Measurements from ENCODE around the gene PLA2G2E. TPM values are rescaled to one million over a fixed set of nuclear protein-coding genes. Genes with fewer than 3 reads are reported as not detected.

PLA2G2E gene, protein sequence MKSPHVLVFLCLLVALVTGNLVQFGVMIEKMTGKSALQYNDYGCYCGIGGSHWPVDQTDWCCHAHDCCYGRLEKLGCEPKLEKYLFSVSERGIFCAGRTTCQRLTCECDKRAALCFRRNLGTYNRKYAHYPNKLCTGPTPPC
- not detected for polyA plus RNA-seq

- Histone ChIP-seq H3K4me3 (ENCODE audit: low read depth in 1 of 2, low read length in 2 of 2) (no peak within 1 kb of the TSS), H3K9me3 (ENCODE audit: control insufficient read depth in 2 of 2, insufficient read depth in 1 of 2, low read depth in 1 of 2, low read length in 1 of 2) (no peaks in the 10 kb centered on the region), H3K27me3 (ENCODE audit: control insufficient read depth in 1 of 2, insufficient read depth in 2 of 2, low read length in 2 of 2) (no peaks in the 10 kb centered on the region), H3K36me3 (ENCODE audit: control insufficient read depth in 2 of 2, insufficient read depth in 2 of 2, low read length in 1 of 2) (no peaks in the 10 kb centered on the region), H3K27ac (ENCODE audit: low read depth in 2 of 2, low read length in 1 of 2) (no peak within 1 kb of the TSS), H3K4me1 (ENCODE audit: control insufficient read depth in 2 of 2, insufficient read depth in 2 of 2, low read length in 1 of 2) (peaks cover 0 to 3% of the 10 kb centered on the region in 2 donors)
- WGBS, 2 donors = 68 to 70% methylated on average over 14 of the region's 14 CpGs
These were observed at the start of gene PLA2G2E for GRCh38 chr1:19923137-19923952. Gene PLA2G2E, minus strand, starts transcription at chr1:19923617. Its CDS starts 58 bp downstream, at chr1:19923559.

DNA sequence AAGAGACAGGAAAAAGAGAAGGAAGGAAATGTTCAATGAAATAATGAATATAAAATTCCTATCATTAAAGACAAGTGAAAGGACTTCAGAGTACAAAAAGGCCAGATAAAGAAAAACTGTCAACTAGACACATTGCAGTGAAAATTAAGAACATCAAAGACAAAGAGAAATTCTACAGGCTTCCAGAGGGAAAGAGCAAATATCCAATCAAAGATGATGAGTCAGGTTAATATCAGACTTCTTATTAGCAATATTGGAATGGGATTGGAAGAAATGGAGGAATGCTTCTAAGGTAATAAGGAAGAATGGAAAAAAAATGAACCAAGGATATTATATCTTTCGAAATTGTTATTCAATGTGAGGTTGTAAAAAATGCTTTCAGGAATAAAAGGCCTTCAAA is 48.2 kb upstream of the PLA2G2E start:
- no peak overlapping the region for H3K4me3 ChIP-seq (ENCODE audit: low read depth in 1 of 2, low read length in 2 of 2)
- no peaks in the 10 kb centered on the region for H3K4me1 ChIP-seq (ENCODE audit: control insufficient read depth in 2 of 2, insufficient read depth in 2 of 2, low read length in 1 of 2)
- 80 to 81% methylated on average over 1 of the region's 1 CpG for WGBS, 2 donors
- H3K27me3 ChIP-seq (ENCODE audit: control insufficient read depth in 1 of 2, insufficient read depth in 2 of 2, low read length in 2 of 2) = no peaks in the 10 kb centered on the region
- no peaks in the 10 kb centered on the region for H3K9me3 ChIP-seq (ENCODE audit: control insufficient read depth in 2 of 2, insufficient read depth in 1 of 2, low read depth in 1 of 2, low read length in 1 of 2)
- H3K36me3 ChIP-seq (ENCODE audit: control insufficient read depth in 2 of 2, insufficient read depth in 2 of 2, low read length in 1 of 2) = no peaks in the 10 kb centered on the region
- H3K27ac ChIP-seq (ENCODE audit: low read depth in 2 of 2, low read length in 1 of 2) = no peak overlapping the region

GRCh38 chr1:19969898-19970660 is 46.7 kb upstream of the PLA2G2E start:
- H3K36me3 ChIP-seq (ENCODE audit: control insufficient read depth in 2 of 2, insufficient read depth in 2 of 2, low read length in 1 of 2) = no peaks in the 10 kb centered on the region
- H3K27me3 ChIP-seq (ENCODE audit: control insufficient read depth in 1 of 2, insufficient read depth in 2 of 2, low read length in 2 of 2) = no peaks in the 10 kb centered on the region
- H3K4me1 ChIP-seq (ENCODE audit: control insufficient read depth in 2 of 2, insufficient read depth in 2 of 2, low read length in 1 of 2) = no peaks in the 10 kb centered on the region
- WGBS, 2 donors = 56 to 64% methylated on average over 5 of the region's 5 CpGs
- H3K4me3 ChIP-seq (ENCODE audit: low read depth in 1 of 2, low read length in 2 of 2) = no peak overlapping the region
- H3K27ac ChIP-seq (ENCODE audit: low read depth in 2 of 2, low read length in 1 of 2) = no peak overlapping the region
- no peaks in the 10 kb centered on the region for H3K9me3 ChIP-seq (ENCODE audit: control insufficient read depth in 2 of 2, insufficient read depth in 1 of 2, low read depth in 1 of 2, low read length in 1 of 2)

GRCh38 chr1:19967808-19968207 is 44.4 kb upstream of the PLA2G2E start:
- WGBS, 2 donors = 70 to 75% methylated on average over 9 of the region's 9 CpGs
- Histone ChIP-seq H3K9me3 (ENCODE audit: control insufficient read depth in 2 of 2, insufficient read depth in 1 of 2, low read depth in 1 of 2, low read length in 1 of 2) (peaks cover 0 to 5% of the 10 kb centered on the region in 2 donors), H3K27me3 (ENCODE audit: control insufficient read depth in 1 of 2, insufficient read depth in 2 of 2, low read length in 2 of 2) (peaks cover 0 to 4% of the 10 kb centered on the region in 2 donors), H3K36me3 (ENCODE audit: control insufficient read depth in 2 of 2, insufficient read depth in 2 of 2, low read length in 1 of 2) (no peaks in the 10 kb centered on the region), H3K4me3 (ENCODE audit: low read depth in 1 of 2, low read length in 2 of 2) (no peak overlapping the region), H3K4me1 (ENCODE audit: control insufficient read depth in 2 of 2, insufficient read depth in 2 of 2, low read length in 1 of 2) (no peaks in the 10 kb centered on the region), H3K27ac (ENCODE audit: low read depth in 2 of 2, low read length in 1 of 2) (no peak overlapping the region)

DNA sequence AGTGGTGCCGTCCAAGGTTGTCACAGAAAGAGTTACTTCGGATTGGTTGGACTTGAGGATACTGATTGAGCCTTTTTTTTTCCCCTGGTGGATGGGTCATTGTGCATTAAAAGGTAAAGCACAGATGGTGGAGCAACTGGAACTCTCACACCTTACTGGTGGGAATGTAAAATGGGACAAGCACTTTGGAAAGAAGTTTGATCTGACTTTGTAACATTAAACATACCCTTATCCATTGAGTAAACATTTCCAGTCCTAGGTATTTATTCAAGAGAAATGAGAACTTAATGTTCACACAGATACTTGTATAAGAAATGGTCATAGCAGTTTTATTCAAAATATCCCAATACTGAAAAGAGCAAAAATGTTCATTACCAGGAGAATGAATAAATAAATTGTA is 41.1 kb upstream of the PLA2G2E start:
- Histone ChIP-seq H3K27ac (ENCODE audit: low read depth in 2 of 2, low read length in 1 of 2) (no peak overlapping the region), H3K4me3 (ENCODE audit: low read depth in 1 of 2, low read length in 2 of 2) (no peak overlapping the region), H3K36me3 (ENCODE audit: control insufficient read depth in 2 of 2, insufficient read depth in 2 of 2, low read length in 1 of 2) (no peaks in the 10 kb centered on the region), H3K27me3 (ENCODE audit: control insufficient read depth in 1 of 2, insufficient read depth in 2 of 2, low read length in 2 of 2) (peaks cover 0 to 4% of the 10 kb centered on the region in 2 donors), H3K4me1 (ENCODE audit: control insufficient read depth in 2 of 2, insufficient read depth in 2 of 2, low read length in 1 of 2) (no peaks in the 10 kb centered on the region), H3K9me3 (ENCODE audit: control insufficient read depth in 2 of 2, insufficient read depth in 1 of 2, low read depth in 1 of 2, low read length in 1 of 2) (peaks cover 0 to 5% of the 10 kb centered on the region in 2 donors)
- whole genome bisulfite sequencing, 2 donors = 54 to 72% methylated on average over 2 of the region's 2 CpGs

DNA sequence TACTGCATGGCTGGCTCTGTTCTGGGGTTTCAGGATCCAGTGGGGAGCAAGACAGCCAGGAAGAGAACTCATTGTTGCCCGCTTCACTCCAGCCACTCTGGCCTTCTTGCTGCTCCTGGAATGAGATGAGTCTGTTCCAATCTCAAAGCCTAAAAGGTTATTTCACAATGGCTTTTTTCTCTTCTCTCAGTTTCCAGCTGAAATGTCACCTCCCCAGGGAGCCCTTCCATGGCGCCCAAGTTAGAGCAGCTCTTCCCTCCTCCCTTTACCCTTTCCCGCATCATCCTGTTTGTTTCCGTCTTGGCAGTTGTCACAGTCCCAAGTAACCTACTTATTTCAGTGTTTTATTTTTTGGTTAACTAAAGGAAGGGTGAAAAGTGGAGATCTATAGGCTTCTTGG is 40.2 kb upstream of the PLA2G2E start:
- 84 to 87% methylated on average over 4 of the region's 4 CpGs for WGBS, 2 donors
- H3K4me1 ChIP-seq (ENCODE audit: control insufficient read depth in 2 of 2, insufficient read depth in 2 of 2, low read length in 1 of 2) = no peaks in the 10 kb centered on the region
- no peaks in the 10 kb centered on the region for H3K36me3 ChIP-seq (ENCODE audit: control insufficient read depth in 2 of 2, insufficient read depth in 2 of 2, low read length in 1 of 2)
- H3K27me3 ChIP-seq (ENCODE audit: control insufficient read depth in 1 of 2, insufficient read depth in 2 of 2, low read length in 2 of 2) = peaks cover 0 to 4% of the 10 kb centered on the region in 2 donors
- no peak overlapping the region for H3K27ac ChIP-seq (ENCODE audit: low read depth in 2 of 2, low read length in 1 of 2)
- no peak overlapping the region for H3K4me3 ChIP-seq (ENCODE audit: low read depth in 1 of 2, low read length in 2 of 2)
- H3K9me3 ChIP-seq (ENCODE audit: control insufficient read depth in 2 of 2, insufficient read depth in 1 of 2, low read depth in 1 of 2, low read length in 1 of 2) = peaks cover 0 to 5% of the 10 kb centered on the region in 2 donors

DNA sequence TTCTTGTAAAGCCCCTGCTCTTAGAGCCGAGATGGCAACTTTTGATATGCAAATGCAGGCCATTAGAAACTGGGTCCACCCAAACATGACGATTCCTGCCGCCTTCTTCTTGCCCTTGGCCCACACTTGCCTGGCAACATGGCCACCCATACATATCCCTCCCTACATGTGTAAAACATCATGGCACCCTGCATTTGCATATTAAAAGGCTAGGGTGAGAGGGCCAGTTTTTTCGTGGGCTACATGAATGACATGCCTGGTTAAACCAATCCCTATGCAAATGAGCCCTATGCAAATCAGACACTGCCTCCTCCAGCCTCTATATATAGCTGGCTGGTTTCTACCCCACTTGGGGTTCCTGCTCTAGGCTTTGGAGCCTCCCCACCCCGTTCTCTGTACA is 37.2 kb upstream of the PLA2G2E start:
- 48 to 49% methylated on average over 5 of the region's 5 CpGs for WGBS, 2 donors
- Histone ChIP-seq H3K27me3 (ENCODE audit: control insufficient read depth in 1 of 2, insufficient read depth in 2 of 2, low read length in 2 of 2) (peaks cover 0 to 10% of the 10 kb centered on the region in 2 donors), H3K4me1 (ENCODE audit: control insufficient read depth in 2 of 2, insufficient read depth in 2 of 2, low read length in 1 of 2) (no peaks in the 10 kb centered on the region), H3K36me3 (ENCODE audit: control insufficient read depth in 2 of 2, insufficient read depth in 2 of 2, low read length in 1 of 2) (no peaks in the 10 kb centered on the region), H3K4me3 (ENCODE audit: low read depth in 1 of 2, low read length in 2 of 2) (no peak overlapping the region), H3K27ac (ENCODE audit: low read depth in 2 of 2, low read length in 1 of 2) (no peak overlapping the region), H3K9me3 (ENCODE audit: control insufficient read depth in 2 of 2, insufficient read depth in 1 of 2, low read depth in 1 of 2, low read length in 1 of 2) (peaks cover 0 to 5% of the 10 kb centered on the region in 2 donors)

DNA sequence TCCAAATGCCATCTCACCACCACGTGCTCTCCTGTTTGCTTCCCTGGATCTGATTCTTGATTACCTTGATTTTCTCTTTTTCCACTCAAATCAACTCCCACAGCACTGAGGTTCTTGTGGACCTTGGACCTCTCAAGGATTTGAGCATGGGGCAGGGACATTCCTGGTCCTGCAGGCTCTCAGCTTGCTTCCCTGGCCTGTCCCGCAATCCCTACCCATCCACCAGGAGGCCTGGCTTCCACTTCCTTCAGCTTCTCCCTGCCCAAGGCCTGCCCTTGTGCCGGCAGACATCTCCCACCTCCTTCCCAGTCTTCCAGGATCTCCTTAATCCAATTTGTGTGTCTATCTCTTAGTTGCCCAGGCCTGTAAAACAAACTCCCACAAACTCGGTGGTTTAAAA is 34.4 kb upstream of the PLA2G2E start:
- H3K27me3 ChIP-seq (ENCODE audit: control insufficient read depth in 1 of 2, insufficient read depth in 2 of 2, low read length in 2 of 2) = peaks cover 0 to 6% of the 10 kb centered on the region in 2 donors
- no peaks in the 10 kb centered on the region for H3K36me3 ChIP-seq (ENCODE audit: control insufficient read depth in 2 of 2, insufficient read depth in 2 of 2, low read length in 1 of 2)
- WGBS, 2 donors = 67 to 73% methylated on average over 4 of the region's 4 CpGs
- H3K4me1 ChIP-seq (ENCODE audit: control insufficient read depth in 2 of 2, insufficient read depth in 2 of 2, low read length in 1 of 2) = no peaks in the 10 kb centered on the region
- H3K9me3 ChIP-seq (ENCODE audit: control insufficient read depth in 2 of 2, insufficient read depth in 1 of 2, low read depth in 1 of 2, low read length in 1 of 2) = no peaks in the 10 kb centered on the region
- H3K27ac ChIP-seq (ENCODE audit: low read depth in 2 of 2, low read length in 1 of 2) = no peak overlapping the region
- H3K4me3 ChIP-seq (ENCODE audit: low read depth in 1 of 2, low read length in 2 of 2) = no peak overlapping the region

GRCh38 chr1:19955534-19956170 is 32.2 kb upstream of the PLA2G2E start:
- H3K27me3 ChIP-seq (ENCODE audit: control insufficient read depth in 1 of 2, insufficient read depth in 2 of 2, low read length in 2 of 2) = peaks cover 0 to 6% of the 10 kb centered on the region in 2 donors
- H3K36me3 ChIP-seq (ENCODE audit: control insufficient read depth in 2 of 2, insufficient read depth in 2 of 2, low read length in 1 of 2) = no peaks in the 10 kb centered on the region
- H3K4me3 ChIP-seq (ENCODE audit: low read depth in 1 of 2, low read length in 2 of 2) = no peak overlapping the region
- no peak overlapping the region for H3K27ac ChIP-seq (ENCODE audit: low read depth in 2 of 2, low read length in 1 of 2)
- 43 to 55% methylated on average over 11 of the region's 11 CpGs for WGBS, 2 donors
- H3K4me1 ChIP-seq (ENCODE audit: control insufficient read depth in 2 of 2, insufficient read depth in 2 of 2, low read length in 1 of 2) = no peaks in the 10 kb centered on the region
- H3K9me3 ChIP-seq (ENCODE audit: control insufficient read depth in 2 of 2, insufficient read depth in 1 of 2, low read depth in 1 of 2, low read length in 1 of 2) = no peaks in the 10 kb centered on the region
